Testis (tissue), 3 donors: ENCODE data around the gene CDH13. TPM values are rescaled to one million over a fixed set of nuclear protein-coding genes. Genes with fewer than 3 reads are reported as not detected.
A peak's percentile ranks its signal among the peaks of the same experiment; 100 is the strongest.

Experiments used
- DNase-seq: peaks from one replicate; pipeline ENCODE4 v3.0.0-alpha.2; 2019
- H3K27ac ChIP-seq, 2 donors: fragments of 200-600 bp; sonication (generic); one replicate each; pipeline ENCODE4 v1.5.1; 2019
- H3K27me3 ChIP-seq: fragments of 200-600 bp; sonication (generic); one replicate; pipeline ENCODE4 v1.5.1; 2019
- H3K36me3 ChIP-seq: fragments of 200-600 bp; sonication (generic); one replicate; pipeline ENCODE4 v1.5.1; 2017; ENCODE audit warnings: low read depth; ENCODE audit errors: missing control alignments
- H3K4me1 ChIP-seq: fragments of 200-600 bp; sonication (generic); one replicate; pipeline ENCODE4 v1.5.1; 2019
- H3K4me3 ChIP-seq, 2 donors: fragments of 200-600 bp; sonication (generic); one replicate each; pipeline ENCODE4 v1.5.1; 2017 to 2019
- H3K9me3 ChIP-seq: fragments of 200-600 bp; sonication (generic); one replicate; pipeline ENCODE4 v1.5.1; 2017
- CTCF ChIP-seq, 3 experiments: fragments of 450-650 bp in 2 of 3; fragments of 200-600 bp in 1 of 3; sonication (generic) in 1 of 3; IDR thresholded peaks; one replicate each; pipeline ENCODE4 v1.5.1; 2016 to 2019; ENCODE audit warnings: antibody characterized with exemption in 3 of 3, mild to moderate bottlenecking in 2 of 3, moderate library complexity in 1 of 3
- POLR2A ChIP-seq: fragments of 450-650 bp; IDR thresholded peaks from one replicate; pipeline ENCODE4 v1.6.1; 2017; ENCODE audit warnings: antibody characterized with exemption, mild to moderate bottlenecking, moderate library complexity
- WGBS, 2 donors: methylation state at CpG; one replicate each; pipeline ENCODE4 v1.1.5; 2018; 5-methylcytosine and 5-hydroxymethylcytosine counted together
- intact Hi-C: fragments of 100-400 bp; cut with DNase I; formaldehyde crosslinking; loops from one replicate; pipeline ENCODE4 v1.15.1; 2023; ENCODE audit warnings: low total_unique reads
- polyA plus RNA-seq: library from polyadenylated mRNA; stranded (reverse); fragments of 350-450 nt; fragmentation: Illumina TruSeq; extraction: RNeasy Lipid Tissue Mini Kit (QIAGEN cat#74804); gene quantifications from one replicate; pipeline ENCODE4 v1.2.3, GENCODE V29; 2014; ENCODE audit warnings: low read depth, low replicate concordance; ENCODE audit not compliant: insufficient read depth
- total RNA-seq, 2 donors: library from RNA; depleted of rRNA; stranded (reverse); fragments of >200 nt; gene quantifications; one replicate each; pipeline ENCODE4 v1.2.3, GENCODE V29; 2016

Gene CDH13
- total and polyA plus RNA-seq, 3 donors from 2014 or later, result 1.2 to 11.1 (median 2.0) TPM

- no peak overlapping the region for H3K27ac ChIP-seq
- no peaks in the 10 kb centered on the region for H3K4me1 ChIP-seq
- H3K27me3 ChIP-seq, result no peaks in the 10 kb centered on the region
- no peaks in the 10 kb centered on the region for H3K36me3 ChIP-seq
- DNase-seq, result no peak
- 93 to 94% methylated on average over 4 of the region's 4 CpGs for WGBS, 2 donors
- no peaks in the 10 kb centered on the region for H3K9me3 ChIP-seq
- TF ChIP-seq POLR2A (no peak), CTCF (IDR thresholded peaks at IDR 0.05) (no peak)
- intact Hi-C loops, result no loop called here
- no peak overlapping the region for H3K4me3 ChIP-seq
These were observed 1079.6 kb downstream of the CDH13 start for GRCh38 chr16:83706394-83706793.

- H3K27me3 ChIP-seq, result no peaks in the 10 kb centered on the region
- no peaks in the 10 kb centered on the region for H3K36me3 ChIP-seq
- intact Hi-C loops, result no loop called here
- no peaks in the 10 kb centered on the region for H3K9me3 ChIP-seq
- no peak for DNase-seq
- no peaks in the 10 kb centered on the region for H3K4me1 ChIP-seq
- 87 to 88% methylated on average over 2 to 3 of the region's 3 CpGs for WGBS, 2 donors
- H3K4me3 ChIP-seq, result no peak overlapping the region
- no peak overlapping the region for H3K27ac ChIP-seq
- no peak for TF ChIP-seq POLR2A
- no peak for TF ChIP-seq CTCF (IDR thresholded peaks at IDR 0.05)
These were observed 1084.3 kb downstream of the CDH13 start for GRCh38 chr16:83711069-83711468.

GRCh38 chr16:83713597-83713996 is 1086.8 kb downstream of the CDH13 start:
- H3K36me3 ChIP-seq, result no peaks in the 10 kb centered on the region
- DNase-seq, result peak; percentile 79
- no peaks in the 10 kb centered on the region for H3K27me3 ChIP-seq
- no peak overlapping the region for H3K27ac ChIP-seq
- no peaks in the 10 kb centered on the region for H3K9me3 ChIP-seq
- no peak overlapping the region for H3K4me3 ChIP-seq
- 50 to 59% methylated on average over 4 of the region's 4 CpGs for WGBS, 2 donors
- no peaks in the 10 kb centered on the region for H3K4me1 ChIP-seq
- TF ChIP-seq CTCF (IDR thresholded peaks at IDR 0.05) (no peak), POLR2A (no peak)
- intact Hi-C loops, result no loop called here

GRCh38 chr16:83714286-83714685 is 1087.5 kb downstream of the CDH13 start:
- WGBS, 2 donors, result 60 to 82% methylated on average over 4 of the region's 4 CpGs
- no peak overlapping the region for H3K4me3 ChIP-seq
- H3K27ac ChIP-seq, result no peak overlapping the region
- no peaks in the 10 kb centered on the region for H3K4me1 ChIP-seq
- no peaks in the 10 kb centered on the region for H3K9me3 ChIP-seq
- intact Hi-C loops, result no loop called here
- H3K27me3 ChIP-seq, result no peaks in the 10 kb centered on the region
- no peak for DNase-seq
- TF ChIP-seq CTCF (IDR thresholded peaks at IDR 0.05) (no peak), POLR2A (no peak)
- no peaks in the 10 kb centered on the region for H3K36me3 ChIP-seq

GRCh38 chr16:83715217-83715920 is 1088.6 kb downstream of the CDH13 start:
- no peaks in the 10 kb centered on the region for H3K9me3 ChIP-seq
- no peaks in the 10 kb centered on the region for H3K27me3 ChIP-seq
- TF ChIP-seq CTCF (IDR thresholded peaks at IDR 0.05) (no peak), POLR2A (no peak)
- DNase-seq, result no peak
- no peak overlapping the region for H3K27ac ChIP-seq
- H3K4me3 ChIP-seq, result no peak overlapping the region
- H3K4me1 ChIP-seq, result no peaks in the 10 kb centered on the region
- no peaks in the 10 kb centered on the region for H3K36me3 ChIP-seq
- WGBS, 2 donors, result 73 to 75% methylated on average over 14 of the region's 14 CpGs
- intact Hi-C loops, result no loop called here
